Smooth muscle cell (in vitro differentiated cells): ENCODE results near the gene ADGRG6. TPM values are rescaled to one million over a fixed set of nuclear protein-coding genes. Genes with fewer than 3 reads are reported as not detected.
A peak's percentile ranks its signal among the peaks of the same experiment; 100 is the strongest.

Source experiments
- DNase-seq: peaks from one replicate; lab custom pipeline; 2025; ENCODE audit not compliant: unreplicated experiment; lab: John Stamatoyannopoulos, UW
- H2AFZ ChIP-seq: fragments of 200-600 bp; sonication (generic); 2 replicates; pipeline ENCODE4 v1.6.0; 2016; ENCODE audit warnings: antibody characterized with exemption, low read depth, mild to moderate bottlenecking
- H3F3A ChIP-seq: fragments of 200-600 bp; sonication (generic); 2 replicates; pipeline ENCODE4 v1.6.0; 2017; ENCODE audit warnings: antibody characterized with exemption, low read depth
- H3K27ac ChIP-seq: fragments of 200-600 bp; sonication (generic); 2 replicates; pipeline ENCODE4 v1.5.1; 2016; ENCODE audit warnings: low read depth, mild to moderate bottlenecking
- H3K27me3 ChIP-seq: fragments of 200-600 bp; sonication (generic); 2 replicates; pipeline ENCODE4 v1.6.1; 2016; ENCODE audit warnings: low read depth, mild to moderate bottlenecking
- H3K36me3 ChIP-seq: fragments of 200-600 bp; sonication (generic); 2 replicates; pipeline ENCODE4 v1.5.1; 2016; ENCODE audit warnings: low read depth
- H3K4me1 ChIP-seq: fragments of 200-600 bp; sonication (generic); 2 replicates; pipeline ENCODE4 v1.5.1; 2016; ENCODE audit warnings: low read depth
- H3K4me2 ChIP-seq: fragments of 200-600 bp; sonication (generic); 2 replicates; pipeline ENCODE4 v1.6.0; 2016; ENCODE audit warnings: mild to moderate bottlenecking
- H3K4me3 ChIP-seq: fragments of 200-600 bp; sonication (generic); 2 replicates; pipeline ENCODE4 v1.5.1; 2016; ENCODE audit warnings: mild to moderate bottlenecking
- H3K79me2 ChIP-seq: fragments of 200-600 bp; sonication (generic); 2 replicates; pipeline ENCODE4 v1.6.0; 2016; ENCODE audit warnings: low read depth, mild to moderate bottlenecking
- H3K9ac ChIP-seq: fragments of 200-600 bp; sonication (generic); 2 replicates; pipeline ENCODE4 v1.6.0; 2016; ENCODE audit warnings: low read depth
- H3K9me3 ChIP-seq: fragments of 200-600 bp; sonication (generic); replicated peaks from 2 replicates; pipeline ENCODE4 v1.5.1; 2016; ENCODE audit warnings: low read depth
- H4K20me1 ChIP-seq: fragments of 200-600 bp; sonication (generic); 2 replicates; pipeline ENCODE4 v1.6.0; 2016; ENCODE audit warnings: low read depth
- WGBS: methylation state at CpG from one replicate; pipeline ENCODE4 v1.1.7; 2016; ENCODE audit warnings: low lambda C conversion rate; 5-methylcytosine and 5-hydroxymethylcytosine counted together
- polyA plus RNA-seq: library from polyadenylated mRNA; unstranded; fragments of >200 nt; fragmentation: Nextera tagmentation; extraction: Ambion mirVana; gene quantifications from 2 replicates; pipeline ENCODE4 v1.2.1, GENCODE V29; 2016
- total RNA-seq: library from RNA; depleted of rRNA; stranded (reverse); fragments of >200 nt; gene quantifications from 2 replicates; pipeline ENCODE4 v1.2.3, GENCODE V29; 2014
- TF ChIP-seq, protein P1 (sequence below): fragments of 200-600 bp; sonication (generic); IDR thresholded peaks from 2 replicates; pipeline ENCODE4 v1.5.1; 2017; ENCODE audit warnings: borderline replicate concordance, mild to moderate bottlenecking, antibody characterized with exemption; ENCODE audit not compliant: insufficient read depth, poor library complexity, severe bottlenecking

Gene ADGRG6
- total and polyA plus RNA-seq, 2 experiments from 2014 or later = 0.77 to 14.2 TPM

- no peak for DNase-seq
- H3K4me1 ChIP-seq = no peaks in the 10 kb centered on the region
- peak overlapping the region; percentile 2 for H3K4me2 ChIP-seq
- no peaks in the 10 kb centered on the region for H3F3A ChIP-seq
- H3K36me3 ChIP-seq = no peaks in the 10 kb centered on the region
- no peaks in the 10 kb centered on the region for H3K9me3 ChIP-seq
- H3K4me3 ChIP-seq = no peak overlapping the region
- TF ChIP-seq, protein P1, sequence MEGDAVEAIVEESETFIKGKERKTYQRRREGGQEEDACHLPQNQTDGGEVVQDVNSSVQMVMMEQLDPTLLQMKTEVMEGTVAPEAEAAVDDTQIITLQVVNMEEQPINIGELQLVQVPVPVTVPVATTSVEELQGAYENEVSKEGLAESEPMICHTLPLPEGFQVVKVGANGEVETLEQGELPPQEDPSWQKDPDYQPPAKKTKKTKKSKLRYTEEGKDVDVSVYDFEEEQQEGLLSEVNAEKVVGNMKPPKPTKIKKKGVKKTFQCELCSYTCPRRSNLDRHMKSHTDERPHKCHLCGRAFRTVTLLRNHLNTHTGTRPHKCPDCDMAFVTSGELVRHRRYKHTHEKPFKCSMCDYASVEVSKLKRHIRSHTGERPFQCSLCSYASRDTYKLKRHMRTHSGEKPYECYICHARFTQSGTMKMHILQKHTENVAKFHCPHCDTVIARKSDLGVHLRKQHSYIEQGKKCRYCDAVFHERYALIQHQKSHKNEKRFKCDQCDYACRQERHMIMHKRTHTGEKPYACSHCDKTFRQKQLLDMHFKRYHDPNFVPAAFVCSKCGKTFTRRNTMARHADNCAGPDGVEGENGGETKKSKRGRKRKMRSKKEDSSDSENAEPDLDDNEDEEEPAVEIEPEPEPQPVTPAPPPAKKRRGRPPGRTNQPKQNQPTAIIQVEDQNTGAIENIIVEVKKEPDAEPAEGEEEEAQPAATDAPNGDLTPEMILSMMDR = no peak
- H3K27me3 ChIP-seq = no peaks in the 10 kb centered on the region
- H3K27ac ChIP-seq = peak overlapping the region; percentile 66
- peak overlapping the region; percentile 1 for H3K9ac ChIP-seq
- 89% methylated on average over 1 of the region's 1 CpG for WGBS
- H3K79me2 ChIP-seq = no peaks in the 10 kb centered on the region
- H4K20me1 ChIP-seq = no peaks in the 10 kb centered on the region
- no peak overlapping the region for H2AFZ ChIP-seq
Measured at GRCh38 chr6:142324111-142324510, 22.3 kb downstream of the ADGRG6 start.

GRCh38 chr6:142325111-142325510, 23.3 kb downstream of the ADGRG6 start:
- no peak for DNase-seq
- 83% methylated on average over 3 of the region's 3 CpGs for WGBS
- Histone ChIP-seq H2AFZ (no peak overlapping the region), H3K36me3 (no peaks in the 10 kb centered on the region), H3K79me2 (no peaks in the 10 kb centered on the region), H3K9me3 (no peaks in the 10 kb centered on the region), H3K4me1 (no peaks in the 10 kb centered on the region), H3F3A (no peaks in the 10 kb centered on the region), H3K9ac (no peak overlapping the region), H4K20me1 (no peaks in the 10 kb centered on the region), H3K27ac (no peak overlapping the region), H3K4me2 (no peak overlapping the region), H3K4me3 (no peak overlapping the region), H3K27me3 (no peaks in the 10 kb centered on the region)
- TF ChIP-seq, protein P1 = no peak

DNA sequence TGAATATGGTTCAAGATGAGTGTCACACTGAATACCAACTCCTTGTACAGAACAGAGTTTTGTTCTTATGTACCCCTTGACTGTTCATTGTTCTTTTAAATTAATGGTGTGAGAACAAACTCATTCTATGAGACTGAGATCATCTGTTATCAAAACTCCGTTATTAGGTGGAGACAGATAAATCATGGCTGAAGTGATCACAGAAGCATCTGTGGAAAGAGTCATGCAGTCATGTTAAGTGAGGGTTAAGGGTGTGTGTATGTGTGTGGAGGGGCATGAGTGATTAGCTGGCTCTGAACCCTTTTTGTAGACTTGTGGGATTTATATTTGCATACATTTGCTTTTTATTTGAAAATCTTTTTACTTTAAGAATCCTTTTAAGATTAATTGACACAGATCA, 24.7 kb downstream of the ADGRG6 start:
- Histone ChIP-seq H3K9ac (no peak overlapping the region), H3K27ac (no peak overlapping the region), H4K20me1 (no peaks in the 10 kb centered on the region), H3K27me3 (no peaks in the 10 kb centered on the region), H3K4me1 (peaks cover 9% of the 10 kb centered on the region), H3K79me2 (no peaks in the 10 kb centered on the region), H2AFZ (no peak overlapping the region), H3K4me2 (no peak overlapping the region), H3K4me3 (no peak overlapping the region), H3K36me3 (no peaks in the 10 kb centered on the region), H3K9me3 (no peaks in the 10 kb centered on the region), H3F3A (no peaks in the 10 kb centered on the region)
- WGBS = 50% methylated on average over 1 of the region's 1 CpG
- no peak for DNase-seq
- TF ChIP-seq, protein P1 = no peak

GRCh38 chr6:142328070-142328469, 26.3 kb downstream of the ADGRG6 start:
- WGBS = 86% methylated on average over 2 of the region's 2 CpGs
- no peaks in the 10 kb centered on the region for H3K36me3 ChIP-seq
- H2AFZ ChIP-seq = no peak overlapping the region
- no peak overlapping the region for H3K9ac ChIP-seq
- H3K27me3 ChIP-seq = no peaks in the 10 kb centered on the region
- peaks cover 12% of the 10 kb centered on the region for H3K4me1 ChIP-seq
- H3K4me3 ChIP-seq = no peak overlapping the region
- TF ChIP-seq, protein P1 = no peak
- H3F3A ChIP-seq = no peaks in the 10 kb centered on the region
- no peak overlapping the region for H3K4me2 ChIP-seq
- H3K27ac ChIP-seq = no peak overlapping the region
- no peaks in the 10 kb centered on the region for H3K79me2 ChIP-seq
- no peak for DNase-seq
- H3K9me3 ChIP-seq = no peaks in the 10 kb centered on the region
- H4K20me1 ChIP-seq = no peaks in the 10 kb centered on the region
